PFSK-1 (cell line): Measurements from ENCODE around the gene NR3C1.

Source experiments
- POLR2AphosphoS5 ChIP-seq: IDR thresholded peaks from 2 replicates; pipeline ENCODE4 v1.6.1; 2012; ENCODE audit warnings: low read depth, mild to moderate bottlenecking, control low read depth, low read length, moderate library complexity
- TAF1 ChIP-seq: IDR thresholded peaks from 2 replicates; pipeline ENCODE4 v1.6.1; 2012; ENCODE audit warnings: low read length, control low read depth, borderline replicate concordance; ENCODE audit not compliant: insufficient read depth
- TF ChIP-seq, protein P1 (sequence below), 2 experiments: IDR thresholded peaks; 2 replicates each; pipeline versions ENCODE4 v1.6.1 to v1.8.0; 2011 to 2012; ENCODE audit warnings: low read depth in 2 of 2, low read length in 2 of 2, control low read depth in 1 of 2, inconsistent platforms in 1 of 2, mild to moderate bottlenecking in 1 of 2, moderate library complexity in 1 of 2; ENCODE audit not compliant: insufficient read depth in 1 of 2

DNA sequence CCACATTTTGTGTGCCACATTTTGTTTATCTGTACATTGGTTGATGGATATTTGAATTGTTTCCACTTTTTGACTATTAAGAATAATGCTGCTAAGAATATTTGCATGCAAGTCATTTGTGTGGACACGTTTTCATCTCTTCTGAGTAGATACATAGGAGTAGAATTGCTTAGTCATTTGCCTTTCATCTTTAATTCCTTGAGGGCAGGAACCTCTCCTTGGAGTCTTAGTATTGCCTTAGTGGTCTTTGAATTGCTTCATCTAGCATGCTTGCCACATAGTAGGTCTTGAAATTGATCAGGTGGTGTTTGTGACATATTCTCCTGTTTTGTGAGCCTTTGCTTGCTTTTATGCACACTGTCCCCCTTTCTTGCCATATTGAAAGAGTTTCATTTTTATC, 128.5 kb downstream of the NR3C1 start:
- TF ChIP-seq POLR2AphosphoS5 (no peak), TAF1 (no peak)
- TF ChIP-seq, protein P1, sequence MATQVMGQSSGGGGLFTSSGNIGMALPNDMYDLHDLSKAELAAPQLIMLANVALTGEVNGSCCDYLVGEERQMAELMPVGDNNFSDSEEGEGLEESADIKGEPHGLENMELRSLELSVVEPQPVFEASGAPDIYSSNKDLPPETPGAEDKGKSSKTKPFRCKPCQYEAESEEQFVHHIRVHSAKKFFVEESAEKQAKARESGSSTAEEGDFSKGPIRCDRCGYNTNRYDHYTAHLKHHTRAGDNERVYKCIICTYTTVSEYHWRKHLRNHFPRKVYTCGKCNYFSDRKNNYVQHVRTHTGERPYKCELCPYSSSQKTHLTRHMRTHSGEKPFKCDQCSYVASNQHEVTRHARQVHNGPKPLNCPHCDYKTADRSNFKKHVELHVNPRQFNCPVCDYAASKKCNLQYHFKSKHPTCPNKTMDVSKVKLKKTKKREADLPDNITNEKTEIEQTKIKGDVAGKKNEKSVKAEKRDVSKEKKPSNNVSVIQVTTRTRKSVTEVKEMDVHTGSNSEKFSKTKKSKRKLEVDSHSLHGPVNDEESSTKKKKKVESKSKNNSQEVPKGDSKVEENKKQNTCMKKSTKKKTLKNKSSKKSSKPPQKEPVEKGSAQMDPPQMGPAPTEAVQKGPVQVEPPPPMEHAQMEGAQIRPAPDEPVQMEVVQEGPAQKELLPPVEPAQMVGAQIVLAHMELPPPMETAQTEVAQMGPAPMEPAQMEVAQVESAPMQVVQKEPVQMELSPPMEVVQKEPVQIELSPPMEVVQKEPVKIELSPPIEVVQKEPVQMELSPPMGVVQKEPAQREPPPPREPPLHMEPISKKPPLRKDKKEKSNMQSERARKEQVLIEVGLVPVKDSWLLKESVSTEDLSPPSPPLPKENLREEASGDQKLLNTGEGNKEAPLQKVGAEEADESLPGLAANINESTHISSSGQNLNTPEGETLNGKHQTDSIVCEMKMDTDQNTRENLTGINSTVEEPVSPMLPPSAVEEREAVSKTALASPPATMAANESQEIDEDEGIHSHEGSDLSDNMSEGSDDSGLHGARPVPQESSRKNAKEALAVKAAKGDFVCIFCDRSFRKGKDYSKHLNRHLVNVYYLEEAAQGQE (IDR thresholded peaks at IDR 0.05; ENCODE audit: insufficient read depth in 1 of 2, low read depth in 2 of 2, low read length in 2 of 2) = no peak
